NCI-H2107 (cell line): ENCODE data around the gene MTA2.

ENCODE experiments used
- DNase-seq: peaks from one replicate; lab custom pipeline; 2025; lab: John Stamatoyannopoulos, UW

The MTA2 gene

GRCh38 chr11:62546244-62546928 lies 55.3 kb downstream of the MTA2 start, which contains the start of gene AHNAK:
AHNAK (minus strand) TSS chr11:62546806; CDS start chr11:62536098, 10,708 bp downstream.
- no peak for DNase-seq

- no peak for DNase-seq
Observed at GRCh38 chr11:62545437-62546243, 56.0 kb downstream of the MTA2 start.

GRCh38 chr11:62544581-62545436 lies 56.9 kb downstream of the MTA2 start:
- no peak for DNase-seq

GRCh38 chr11:62543680-62544444 lies 57.8 kb downstream of the MTA2 start:
- DNase-seq, result no peak
